ENCODE data around the gene TMEM8B. TPM values are rescaled to one million over a fixed set of nuclear protein-coding genes. Genes with fewer than 3 reads are reported as not detected.

TMEM8B gene
- polyA plus RNA-seq, 1 of the 3 experiments (the other 2 are of a cell fraction) = 5.8 TPM

DNA sequence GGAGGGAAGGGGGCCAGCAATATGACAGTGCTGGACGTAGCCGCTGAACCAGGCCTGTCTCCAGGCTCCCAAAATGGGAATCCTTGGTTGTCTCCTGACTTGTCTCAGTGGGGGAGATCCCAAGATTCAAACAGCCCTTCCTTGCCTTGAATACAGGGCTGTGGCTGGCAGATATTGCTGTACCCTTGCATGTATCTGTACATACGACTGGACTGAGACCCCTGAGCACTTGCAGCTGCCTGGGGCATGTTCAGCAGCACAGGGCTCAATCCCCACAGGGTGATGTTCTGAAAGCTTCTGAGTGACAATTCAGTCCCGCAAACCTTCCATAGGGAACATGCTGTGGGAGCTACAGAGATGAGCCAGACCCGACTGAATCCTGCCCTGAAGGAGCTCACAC, 27.9 kb downstream of the TMEM8B start:
- Histone ChIP-seq H3K9ac (no peak overlapping the region), H2AFZ (ENCODE audit: low read depth) (no peak overlapping the region), H3K4me3 (ENCODE audit: low read depth in 2 of 2, low read length in 1 of 2) (no peak overlapping the region), H3K27me3 (ENCODE audit: insufficient read depth) (no peaks in the 10 kb centered on the region), H3K4me2 (no peak overlapping the region), H4K20me1 (ENCODE audit: insufficient read depth) (no peaks in the 10 kb centered on the region), H3F3A (replicated peaks; ENCODE audit: insufficient read depth) (no peaks in the 10 kb centered on the region), H3K4me1 (ENCODE audit: control insufficient read depth in 1 of 2, insufficient read depth in 2 of 2, low read depth in 1 of 2, low read length in 1 of 2) (peaks cover 0 to 9% of the 10 kb centered on the region in 2 experiments; a peak in 1 of 4 replicates), H3K9me2 (no peaks in the 10 kb centered on the region), H3K36me3 (replicated peaks in 1 of 2; ENCODE audit: control insufficient read depth in 1 of 2, insufficient read depth in 2 of 2, low read length in 1 of 2) (no peaks in the 10 kb centered on the region), H3K27ac (ENCODE audit: low read depth in 2 of 2, low read length in 1 of 2) (no peak overlapping the region), H3K9me3 (no peaks in the 10 kb centered on the region), H3K79me2 (ENCODE audit: insufficient read depth) (no peaks in the 10 kb centered on the region)
- POLR2A ChIA-PET = no interaction called here
- no peak for DNase-seq
- TF ChIP-seq USF1 (IDR thresholded peaks at IDR 0.05; ENCODE audit: borderline replicate concordance, low read depth) (no peak), SIN3A (IDR thresholded peaks at IDR 0.05; ENCODE audit: borderline replicate concordance, low read depth, low read length) (no peak), FOXJ3 (CRISPR knock-in tag; IDR thresholded peaks at IDR 0.05) (no peak)
- TF ChIP-seq, protein P1, sequence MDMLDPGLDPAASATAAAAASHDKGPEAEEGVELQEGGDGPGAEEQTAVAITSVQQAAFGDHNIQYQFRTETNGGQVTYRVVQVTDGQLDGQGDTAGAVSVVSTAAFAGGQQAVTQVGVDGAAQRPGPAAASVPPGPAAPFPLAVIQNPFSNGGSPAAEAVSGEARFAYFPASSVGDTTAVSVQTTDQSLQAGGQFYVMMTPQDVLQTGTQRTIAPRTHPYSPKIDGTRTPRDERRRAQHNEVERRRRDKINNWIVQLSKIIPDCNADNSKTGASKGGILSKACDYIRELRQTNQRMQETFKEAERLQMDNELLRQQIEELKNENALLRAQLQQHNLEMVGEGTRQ (IDR thresholded peaks at IDR 0.05; ENCODE audit: borderline replicate concordance, low read depth, low read length) = no peak
- CTCF ChIA-PET = interaction anchor here (1.7 to 3.6 kb wide), 3 partner anchors 10 to 67 kb away, joined by 6 to 17 read pairs (median 10); no protein-coding TSS in a partner anchor
- 57% methylated on average over 4 of the region's 5 CpGs for WGBS (ENCODE audit: low lambda C conversion rate)

DNA sequence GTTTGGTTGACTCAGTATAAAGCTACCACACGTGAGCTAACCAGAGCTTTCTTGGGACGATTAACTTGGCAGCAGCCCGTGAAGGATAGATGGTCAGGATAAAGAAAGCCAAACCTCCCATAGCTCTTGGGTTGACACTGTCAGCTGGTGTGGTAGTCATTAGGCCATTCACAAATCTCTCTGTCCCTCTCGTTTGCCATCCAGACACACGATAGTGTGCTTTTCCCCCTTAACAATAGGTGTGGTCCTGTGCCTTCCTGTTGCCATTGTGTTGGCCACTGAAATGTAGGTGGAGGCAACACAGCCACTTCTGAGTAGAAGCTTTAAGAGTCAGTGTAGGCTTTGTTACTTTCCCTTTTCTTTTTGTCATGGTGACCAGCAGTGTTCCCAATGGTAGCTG, 29.4 kb downstream of the TMEM8B start:
- H3K36me3 ChIP-seq (replicated peaks in 1 of 2; ENCODE audit: control insufficient read depth in 1 of 2, insufficient read depth in 2 of 2, low read length in 1 of 2) = no peaks in the 10 kb centered on the region
- no peaks in the 10 kb centered on the region for H3F3A ChIP-seq (replicated peaks; ENCODE audit: insufficient read depth)
- peaks cover 0 to 9% of the 10 kb centered on the region in 2 experiments; a peak in 1 of 4 replicates for H3K4me1 ChIP-seq (ENCODE audit: control insufficient read depth in 1 of 2, insufficient read depth in 2 of 2, low read depth in 1 of 2, low read length in 1 of 2)
- no peak overlapping the region for H3K4me2 ChIP-seq
- CTCF ChIA-PET = interaction anchor here (0.6 to 3.6 kb wide), 4 partner anchors 24 to 69 kb away, joined by 3 to 17 read pairs (median 4); no protein-coding TSS in a partner anchor
- H3K27me3 ChIP-seq (ENCODE audit: insufficient read depth) = no peaks in the 10 kb centered on the region; the same call in 1 of the 2 replicates
- no peaks in the 10 kb centered on the region for H3K9me2 ChIP-seq
- POLR2A ChIA-PET = no interaction called here
- H3K9ac ChIP-seq = no peak overlapping the region
- no peak overlapping the region for H3K27ac ChIP-seq (ENCODE audit: low read depth in 2 of 2, low read length in 1 of 2)
- H3K9me3 ChIP-seq = no peaks in the 10 kb centered on the region
- H2AFZ ChIP-seq (ENCODE audit: low read depth) = no peak overlapping the region
- DNase-seq = no peak
- no peaks in the 10 kb centered on the region for H3K79me2 ChIP-seq (ENCODE audit: insufficient read depth)
- H4K20me1 ChIP-seq (ENCODE audit: insufficient read depth) = no peaks in the 10 kb centered on the region
- TF ChIP-seq ELF1 (IDR thresholded peaks at IDR 0.05) = no peak
- no peak for TF ChIP-seq YY1 (IDR thresholded peaks at IDR 0.05; ENCODE audit: low read depth)
- no peak for TF ChIP-seq FOXM1 (IDR thresholded peaks at IDR 0.05; ENCODE audit: low read depth)
- TF ChIP-seq CHD2 (IDR thresholded peaks at IDR 0.05; ENCODE audit: low read length, partially characterized antibody) = no peak
- no peak for TF ChIP-seq RXRA (IDR thresholded peaks at IDR 0.05; ENCODE audit: borderline replicate concordance, low read depth)
- no peak for TF ChIP-seq GABPA (IDR thresholded peaks at IDR 0.05; ENCODE audit: low read depth)
- TF ChIP-seq NFIC (IDR thresholded peaks at IDR 0.05; ENCODE audit: borderline replicate concordance) = no peak
- no peak for TF ChIP-seq PBX3 (IDR thresholded peaks at IDR 0.05)
- no peak for TF ChIP-seq TAF1 (IDR thresholded peaks at IDR 0.05; ENCODE audit: borderline replicate concordance, low read depth, low read length)
- TF ChIP-seq POLR2AphosphoS5 (IDR thresholded peaks at IDR 0.05; ENCODE audit: low read depth, low read length) = no peak
- WGBS (ENCODE audit: low lambda C conversion rate) = 72% methylated on average over 5 of the region's 5 CpGs
- H3K4me3 ChIP-seq (ENCODE audit: low read depth in 2 of 2, low read length in 1 of 2) = no peak overlapping the region

All from SK-N-SH (cell line).